Common myeloid progenitor, CD34-positive (primary cell): ENCODE results near the gene CHP2. TPM values are rescaled to one million over a fixed set of nuclear protein-coding genes. Genes with fewer than 3 reads are reported as not detected.

ENCODE experiments used
- CTCF ChIA-PET: fragments of 350-600 bp; sonication (Branson Sonifier 250); formaldehyde crosslinking; loops from one replicate; lab custom pipeline; 2021; ENCODE audit warnings: antibody characterized with exemption; lab: Charles Lee
- POLR2A ChIA-PET: fragments of 350-600 bp; sonication (Branson Sonifier 250); formaldehyde crosslinking; loops from one replicate; lab custom pipeline; 2021; ENCODE audit warnings: antibody characterized with exemption; lab: Charles Lee
- DNase-seq, 3 donors: peaks; one replicate each; pipeline versions ENCODE4 v3.0.0 to v3.0.0-alpha.2; 2013
- H3K27ac ChIP-seq, 2 experiments: 1 replicate in 1 of 2; 2 replicates in 1 of 2; pipeline ENCODE4 v1.7.0; 2013; ENCODE audit warnings: inconsistent platforms in 2 of 2, low read length in 2 of 2, mild to moderate bottlenecking in 2 of 2, low read depth in 1 of 2, moderate library complexity in 1 of 2; ENCODE audit not compliant: severe bottlenecking in 2 of 2, insufficient read depth in 1 of 2, poor library complexity in 1 of 2
- H3K27me3 ChIP-seq, 5 experiments: replicated peaks in 2 of 5; 1 replicate in 3 of 5; 2 replicates in 2 of 5; pipeline versions ENCODE4 v1.6.1 to v1.7.0; 2013; ENCODE audit warnings: low read length in 4 of 5, mild to moderate bottlenecking in 2 of 5, moderate library complexity in 2 of 5, inconsistent platforms in 1 of 5; ENCODE audit not compliant: insufficient read depth in 5 of 5, control insufficient read depth in 4 of 5
- H3K36me3 ChIP-seq, 4 experiments: 1 replicate in 2 of 4; 2 replicates in 2 of 4; pipeline versions ENCODE4 v1.6.1 to v1.7.0; 2013; ENCODE audit warnings: low read length in 3 of 4, control low read depth in 1 of 4, mild to moderate bottlenecking in 1 of 4; ENCODE audit not compliant: control insufficient read depth in 4 of 4, insufficient read depth in 4 of 4
- H3K4me1 ChIP-seq, 4 experiments: 1 replicate in 3 of 4; 2 replicates in 1 of 4; pipeline versions ENCODE4 v1.6.1 to v1.7.1; 2013; ENCODE audit warnings: low read length in 3 of 4, mild to moderate bottlenecking in 3 of 4, control low read depth in 1 of 4, inconsistent platforms in 1 of 4, moderate library complexity in 1 of 4; ENCODE audit not compliant: control insufficient read depth in 4 of 4, insufficient read depth in 4 of 4; ENCODE audit errors: control extremely low read depth in 1 of 4
- H3K4me3 ChIP-seq, 7 experiments: 1 replicate in 4 of 7; 2 replicates in 3 of 7; pipeline versions ENCODE4 v1.5.1 to v1.7.0; 2013; ENCODE audit warnings: mild to moderate bottlenecking in 7 of 7, low read length in 6 of 7, moderate library complexity in 6 of 7, inconsistent platforms in 2 of 7, low read depth in 2 of 7, control low read depth in 1 of 7; ENCODE audit not compliant: insufficient read depth in 4 of 7, control insufficient read depth in 1 of 7; ENCODE audit errors: extremely low read depth in 1 of 7
- H3K9me3 ChIP-seq, 5 experiments: 1 replicate in 4 of 5; 2 replicates in 1 of 5; pipeline versions ENCODE4 v1.6.1 to v1.7.1; 2013; ENCODE audit warnings: low read length in 4 of 5, mild to moderate bottlenecking in 2 of 5, inconsistent platforms in 1 of 5, low read depth in 1 of 5, moderate library complexity in 1 of 5; ENCODE audit not compliant: control insufficient read depth in 4 of 5, insufficient read depth in 2 of 5; ENCODE audit errors: control extremely low read depth in 1 of 5
- whole genome bisulfite sequencing: methylation state at CpG from one replicate; pipeline ENCODE4 v1.1.5; 2013; ENCODE audit not compliant: insufficient coverage; 5-methylcytosine and 5-hydroxymethylcytosine counted together
- polyA plus RNA-seq: library from polyadenylated mRNA; unstranded; fragments of 120-200 nt; gene quantifications from one replicate; pipeline ENCODE4 v1.2.1, GENCODE V29; 2013

The CHP2 gene
- not detected for polyA plus RNA-seq

- peaks cover 12 to 66% (median 35%) of the 10 kb centered on the region in 5 experiments for H3K27me3 ChIP-seq
- POLR2A ChIA-PET: no interaction called here
- H3K27ac ChIP-seq: no peak within 1 kb of the TSS
- CTCF ChIA-PET: interaction anchor here (0.8 kb wide), 1 partner anchor 8 kb away, joined by 3 read pairs; no protein-coding TSS in a partner anchor
- peak in 2 of 3 donors; percentile 11 to 20 for DNase-seq
- H3K9me3 ChIP-seq: peaks cover 0 to 9% (median 2%) of the 10 kb centered on the region in 5 experiments
- H3K36me3 ChIP-seq: no peaks in the 10 kb centered on the region
- H3K4me1 ChIP-seq: peaks cover 0 to 11% (median 7%) of the 10 kb centered on the region in 4 experiments
- peak within 1 kb of the TSS in 4 of 7 experiments; percentile 9 to 61 (median 52) for H3K4me3 ChIP-seq
- 5% methylated on average over 52 of the region's 80 CpGs for WGBS
Observed at GRCh38 chr16:23754594-23755483, at the start of gene CHP2. Gene CHP2, plus strand, starts transcription at chr16:23755026. Its CDS starts 24 bp downstream, at chr16:23755050.

- H3K4me3 ChIP-seq: no peak overlapping the region
- H3K27me3 ChIP-seq: peaks cover 0 to 12% (median 4%) of the 10 kb centered on the region in 5 experiments
- POLR2A ChIA-PET: no interaction called here
- CTCF ChIA-PET: no interaction called here
- WGBS: 100% methylated on average over 2 of the region's 2 CpGs
- peaks cover 0 to 17% (median 11%) of the 10 kb centered on the region in 5 experiments for H3K9me3 ChIP-seq
- no peaks in the 10 kb centered on the region for H3K4me1 ChIP-seq
- H3K36me3 ChIP-seq: no peaks in the 10 kb centered on the region
- no peak for DNase-seq
- no peak overlapping the region for H3K27ac ChIP-seq
Observed at GRCh38 chr16:23705517-23705902, 49.3 kb upstream of the CHP2 start.

GRCh38 chr16:23706439-23706838 is 48.4 kb upstream of the CHP2 start:
- Histone ChIP-seq H3K36me3 (no peaks in the 10 kb centered on the region), H3K27ac (no peak overlapping the region), H3K4me3 (no peak overlapping the region), H3K27me3 (peaks cover 0 to 21% (median 5%) of the 10 kb centered on the region in 5 experiments), H3K9me3 (peaks cover 0 to 22% (median 11%) of the 10 kb centered on the region in 5 experiments), H3K4me1 (no peaks in the 10 kb centered on the region)
- ChIA-PET POLR2A (no interaction called here), CTCF (no interaction called here)
- WGBS: 83% methylated on average over 1 of the region's 4 CpGs
- no peak for DNase-seq

- Histone ChIP-seq H3K36me3 (no peaks in the 10 kb centered on the region), H3K9me3 (peaks cover 0 to 22% (median 11%) of the 10 kb centered on the region in 5 experiments), H3K27me3 (peaks cover 4 to 52% (median 17%) of the 10 kb centered on the region in 5 experiments), H3K27ac (no peak overlapping the region), H3K4me3 (no peak overlapping the region), H3K4me1 (peaks cover 0 to 6% (median 2%) of the 10 kb centered on the region in 4 experiments)
- DNase-seq: no peak
- CTCF ChIA-PET: no interaction called here
- POLR2A ChIA-PET: no interaction called here
Observed at GRCh38 chr16:23709536-23709935, 45.3 kb upstream of the CHP2 start.

- Histone ChIP-seq H3K4me3 (no peak overlapping the region), H3K27ac (no peak overlapping the region), H3K27me3 (peaks cover 4 to 57% (median 18%) of the 10 kb centered on the region in 5 experiments), H3K9me3 (peaks cover 0 to 22% (median 11%) of the 10 kb centered on the region in 5 experiments), H3K4me1 (peaks cover 0 to 6% (median 2%) of the 10 kb centered on the region in 4 experiments), H3K36me3 (no peaks in the 10 kb centered on the region)
- POLR2A ChIA-PET: no interaction called here
- CTCF ChIA-PET: no interaction called here
- DNase-seq: no peak
- 100% methylated on average over 2 of the region's 2 CpGs for WGBS
Observed at GRCh38 chr16:23710008-23710407, 44.8 kb upstream of the CHP2 start.

GRCh38 chr16:23710504-23710903 is 44.3 kb upstream of the CHP2 start:
- H3K27ac ChIP-seq: no peak overlapping the region
- POLR2A ChIA-PET: no interaction called here
- WGBS: 100% methylated on average over 3 of the region's 3 CpGs
- H3K4me3 ChIP-seq: no peak overlapping the region
- peaks cover 0 to 22% (median 11%) of the 10 kb centered on the region in 5 experiments for H3K9me3 ChIP-seq
- no peak for DNase-seq
- CTCF ChIA-PET: no interaction called here
- H3K36me3 ChIP-seq: no peaks in the 10 kb centered on the region
- H3K27me3 ChIP-seq: peaks cover 4 to 59% (median 18%) of the 10 kb centered on the region in 5 experiments
- peaks cover 0 to 6% (median 2%) of the 10 kb centered on the region in 4 experiments for H3K4me1 ChIP-seq

GRCh38 chr16:23711785-23712184 is 43.0 kb upstream of the CHP2 start:
- CTCF ChIA-PET: no interaction called here
- Histone ChIP-seq H3K4me3 (no peak overlapping the region), H3K27me3 (peaks cover 4 to 64% (median 18%) of the 10 kb centered on the region in 5 experiments), H3K4me1 (peaks cover 0 to 6% (median 2%) of the 10 kb centered on the region in 4 experiments), H3K36me3 (no peaks in the 10 kb centered on the region), H3K9me3 (peaks cover 0 to 22% (median 11%) of the 10 kb centered on the region in 5 experiments), H3K27ac (no peak overlapping the region)
- POLR2A ChIA-PET: no interaction called here
- DNase-seq: no peak
- 57% methylated on average over 2 of the region's 4 CpGs for WGBS
